Activated T-cell treated with anti-CD3 and anti-CD28 coated beads, Interleukin-2, amount 50 U/mL, for 4 hours (primary cell): ENCODE measurements around the gene GTF3C5. TPM values are rescaled to one million over a fixed set of nuclear protein-coding genes. Genes with fewer than 3 reads are reported as not detected.
"Not testable (repeated sequence)": the region's sequence is repeated elsewhere in the genome, so short reads cannot be mapped to it uniquely, and the experiment has no call there.

Source experiments
- ATAC-seq, 2 donors: fragments of 200-7000 bp; cut with Tn5 transposase; one replicate each; pipeline ENCODE4 v1.10.0; 2021
- DNase-seq: peaks from one replicate; pipeline ENCODE4 v3.0.0-alpha.2; 2020
- H3K27me3 Mint-ChIP-seq: one replicate; pipeline ENCODE4 v1.8.0; 2021; ENCODE audit warnings: low read depth, mixed read lengths
- H3K36me3 Mint-ChIP-seq: one replicate; pipeline ENCODE4 v1.8.0; 2022; ENCODE audit warnings: mixed read lengths; ENCODE audit not compliant: insufficient read depth
- H3K4me1 Mint-ChIP-seq: one replicate; pipeline ENCODE4 v1.8.0; 2021; ENCODE audit warnings: low read depth, mixed read lengths
- H3K4me3 Mint-ChIP-seq: one replicate; pipeline ENCODE4 v1.8.0; 2021; ENCODE audit warnings: mild to moderate bottlenecking, moderate library complexity, mixed read lengths
- H3K9me3 Mint-ChIP-seq: one replicate; pipeline ENCODE4 v1.8.0; 2021; ENCODE audit warnings: mixed read lengths
- total RNA-seq, 3 donors: library from RNA; stranded (reverse); gene quantifications; one replicate each; pipeline ENCODE4 v1.2.1, GENCODE V29; 2021

The GTF3C5 gene
- total RNA-seq, 3 donors from 2014 or later = 80.4 to 86.8 (median 83.6) TPM

GRCh38 chr9:132990781-132991180 is 40.0 kb upstream of the GTF3C5 start:
- no peaks in the 10 kb centered on the region for H3K9me3 Mint-ChIP-seq
- peaks cover 34% of the 10 kb centered on the region for H3K27me3 Mint-ChIP-seq
- no peak overlapping the region for H3K4me3 Mint-ChIP-seq
- peaks cover 2% of the 10 kb centered on the region for H3K4me1 Mint-ChIP-seq
- no peak for DNase-seq
- no peaks in the 10 kb centered on the region for H3K36me3 Mint-ChIP-seq
- no peak for ATAC-seq

- no peaks in the 10 kb centered on the region for H3K9me3 Mint-ChIP-seq
- H3K36me3 Mint-ChIP-seq = no peaks in the 10 kb centered on the region
- no peak for ATAC-seq
- peaks cover 32% of the 10 kb centered on the region for H3K27me3 Mint-ChIP-seq
- DNase-seq = no peak
- peaks cover 2% of the 10 kb centered on the region for H3K4me1 Mint-ChIP-seq
- no peak overlapping the region for H3K4me3 Mint-ChIP-seq
Observed at GRCh38 chr9:132991351-132992300, 39.2 kb upstream of the GTF3C5 start.

DNA sequence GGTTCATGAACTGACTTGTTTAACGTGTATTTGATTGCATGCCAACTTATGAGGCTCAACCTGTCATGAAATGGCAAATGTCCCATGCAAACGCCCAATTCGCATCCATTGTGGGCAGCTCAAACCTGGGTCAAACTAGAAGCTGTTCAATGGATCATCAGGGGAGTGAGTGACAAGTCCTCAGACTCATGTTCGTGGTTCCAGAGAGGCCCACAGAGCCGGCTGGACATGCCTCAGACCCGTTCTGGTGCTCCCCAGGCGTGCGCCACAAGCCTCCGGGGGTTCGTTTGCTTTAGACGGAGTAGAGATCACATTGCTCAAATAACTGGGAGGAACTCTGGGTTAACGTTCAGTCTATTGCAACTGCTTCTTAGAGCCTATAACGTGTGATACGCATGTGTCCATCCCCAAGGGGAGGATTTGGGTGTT is 37.3 kb upstream of the GTF3C5 start:
- DNase-seq = no peak
- no peak overlapping the region for H3K4me3 Mint-ChIP-seq
- H3K9me3 Mint-ChIP-seq = no peaks in the 10 kb centered on the region
- no peak for ATAC-seq
- no peaks in the 10 kb centered on the region for H3K36me3 Mint-ChIP-seq
- H3K4me1 Mint-ChIP-seq = peaks cover 2% of the 10 kb centered on the region
- peaks cover 26% of the 10 kb centered on the region for H3K27me3 Mint-ChIP-seq

- H3K27me3 Mint-ChIP-seq = peaks cover 31% of the 10 kb centered on the region
- DNase-seq (no peak), ATAC-seq (no peak)
- no peak overlapping the region for H3K4me3 Mint-ChIP-seq
- peaks cover 2% of the 10 kb centered on the region for H3K4me1 Mint-ChIP-seq
- no peaks in the 10 kb centered on the region for H3K9me3 Mint-ChIP-seq
- no peaks in the 10 kb centered on the region for H3K36me3 Mint-ChIP-seq
Observed at GRCh38 chr9:132994410-132995120, 36.2 kb upstream of the GTF3C5 start.

DNA sequence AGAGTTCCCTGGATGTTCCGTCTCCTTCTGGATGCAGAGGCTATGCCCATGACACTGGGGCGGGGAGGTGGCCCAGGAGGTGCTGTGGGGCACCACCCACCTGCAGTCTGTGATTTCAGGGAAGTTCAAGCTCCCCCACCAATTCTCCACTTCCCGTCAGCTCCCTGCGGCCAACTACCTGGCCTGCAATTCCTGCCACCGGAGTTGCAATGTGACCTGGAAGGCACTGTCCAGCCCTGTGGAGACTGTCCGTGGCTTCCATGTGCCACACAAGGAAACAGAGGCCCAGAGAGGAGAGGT is 35.7 kb upstream of the GTF3C5 start:
- Mint-ChIP-seq H3K4me3 (no peak overlapping the region), H3K36me3 (no peaks in the 10 kb centered on the region), H3K27me3 (peaks cover 34% of the 10 kb centered on the region), H3K4me1 (peaks cover 2% of the 10 kb centered on the region), H3K9me3 (no peaks in the 10 kb centered on the region)
- no peak for ATAC-seq
- DNase-seq = no peak

- H3K36me3 Mint-ChIP-seq = no peaks in the 10 kb centered on the region
Observed at GRCh38 chr9:132995879-132996278, 34.9 kb upstream of the GTF3C5 start.

GRCh38 chr9:132996526-132996925 is 34.3 kb upstream of the GTF3C5 start:
- H3K27me3 Mint-ChIP-seq = peaks cover 39% of the 10 kb centered on the region
- no peak for ATAC-seq
- no peak for DNase-seq
- H3K4me1 Mint-ChIP-seq = peaks cover 2% of the 10 kb centered on the region
- no peaks in the 10 kb centered on the region for H3K9me3 Mint-ChIP-seq
- no peaks in the 10 kb centered on the region for H3K36me3 Mint-ChIP-seq
- no peak overlapping the region for H3K4me3 Mint-ChIP-seq

More at GRCh38 chr9:132995879-132996278, 34.9 kb upstream of the GTF3C5 start:
- peaks cover 38% of the 10 kb centered on the region for H3K27me3 Mint-ChIP-seq
- DNase-seq (no peak), ATAC-seq (no peak)
- no peaks in the 10 kb centered on the region for H3K9me3 Mint-ChIP-seq
- peaks cover 2% of the 10 kb centered on the region for H3K4me1 Mint-ChIP-seq
- no peak overlapping the region for H3K4me3 Mint-ChIP-seq

- peaks cover 2% of the 10 kb centered on the region for H3K4me1 Mint-ChIP-seq
- H3K9me3 Mint-ChIP-seq = no peaks in the 10 kb centered on the region
- ATAC-seq (no peak), DNase-seq (no peak)
- peaks cover 38% of the 10 kb centered on the region for H3K27me3 Mint-ChIP-seq
- no peak overlapping the region for H3K4me3 Mint-ChIP-seq
- no peaks in the 10 kb centered on the region for H3K36me3 Mint-ChIP-seq
Observed at GRCh38 chr9:132997591-132997990, 33.2 kb upstream of the GTF3C5 start.

DNA sequence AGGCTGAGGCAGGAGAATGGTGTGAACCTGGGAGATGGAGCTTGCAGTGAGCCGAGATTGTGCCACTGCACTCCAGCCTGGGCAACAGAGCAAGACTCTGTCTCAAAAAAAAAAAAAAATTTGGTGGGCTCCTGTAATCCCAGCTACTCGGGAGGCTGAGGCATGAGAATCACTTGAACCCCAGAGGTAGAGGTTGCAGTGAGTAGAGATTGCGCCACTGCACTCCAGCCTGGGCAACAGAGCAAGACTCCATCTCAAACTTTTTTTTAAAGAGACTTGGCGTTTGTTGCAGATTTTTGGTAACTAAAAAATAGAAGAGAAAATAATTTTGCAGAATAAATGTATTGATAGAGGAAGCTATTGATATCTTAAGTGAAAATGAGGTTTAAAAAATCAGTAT is 32.6 kb upstream of the GTF3C5 start:
- peaks cover 42% of the 10 kb centered on the region for H3K27me3 Mint-ChIP-seq
- not testable (repeated sequence) for DNase-seq, H3K9me3 Mint-ChIP-seq, H3K36me3 Mint-ChIP-seq, H3K4me1 Mint-ChIP-seq, H3K4me3 Mint-ChIP-seq, ATAC-seq

DNA sequence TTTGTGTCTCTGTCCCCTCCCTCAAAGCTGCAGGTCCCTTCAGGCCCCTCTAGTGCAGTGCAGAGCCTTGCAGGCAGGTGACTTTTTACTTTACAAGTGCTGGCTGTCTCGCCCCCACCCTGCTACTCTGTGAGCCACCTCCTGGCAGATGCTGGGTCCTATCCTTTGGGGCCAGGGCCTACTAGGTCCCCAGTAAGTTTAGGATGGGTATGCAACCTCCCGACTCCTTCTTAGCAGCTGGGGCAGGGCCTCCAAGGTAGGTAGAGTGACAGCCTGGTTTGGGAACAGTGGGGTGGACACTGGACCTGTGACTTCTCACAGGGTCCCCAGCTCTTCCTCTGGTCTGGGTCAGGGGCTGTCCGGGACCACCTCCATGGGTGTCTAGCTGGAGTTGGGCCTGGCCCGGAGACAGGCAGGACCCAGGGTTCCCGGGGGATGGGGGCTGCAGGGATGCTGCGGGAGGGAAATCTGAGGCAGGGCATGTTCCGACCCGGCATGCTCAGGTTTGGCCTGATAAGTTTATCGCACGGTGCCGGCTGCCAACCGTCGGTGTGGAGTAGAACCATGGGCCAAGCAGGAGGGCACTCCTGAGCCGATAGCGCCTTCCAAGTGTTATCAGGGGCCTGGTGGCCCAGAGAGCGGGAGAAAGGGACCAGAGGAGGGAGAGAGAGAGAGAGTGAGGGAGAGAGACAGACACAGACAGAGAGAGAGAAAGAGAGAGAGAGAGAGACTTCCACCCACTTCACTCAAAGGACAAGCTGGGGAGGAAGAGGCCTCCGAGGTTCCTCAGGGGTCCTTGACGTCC is 31.8 kb upstream of the GTF3C5 start:
- Mint-ChIP-seq H3K36me3 (no peaks in the 10 kb centered on the region), H3K9me3 (no peaks in the 10 kb centered on the region), H3K27me3 (peaks cover 48% of the 10 kb centered on the region), H3K4me3 (no peak overlapping the region), H3K4me1 (peaks cover 2% of the 10 kb centered on the region)
- ATAC-seq (no peak), DNase-seq (no peak)

DNA sequence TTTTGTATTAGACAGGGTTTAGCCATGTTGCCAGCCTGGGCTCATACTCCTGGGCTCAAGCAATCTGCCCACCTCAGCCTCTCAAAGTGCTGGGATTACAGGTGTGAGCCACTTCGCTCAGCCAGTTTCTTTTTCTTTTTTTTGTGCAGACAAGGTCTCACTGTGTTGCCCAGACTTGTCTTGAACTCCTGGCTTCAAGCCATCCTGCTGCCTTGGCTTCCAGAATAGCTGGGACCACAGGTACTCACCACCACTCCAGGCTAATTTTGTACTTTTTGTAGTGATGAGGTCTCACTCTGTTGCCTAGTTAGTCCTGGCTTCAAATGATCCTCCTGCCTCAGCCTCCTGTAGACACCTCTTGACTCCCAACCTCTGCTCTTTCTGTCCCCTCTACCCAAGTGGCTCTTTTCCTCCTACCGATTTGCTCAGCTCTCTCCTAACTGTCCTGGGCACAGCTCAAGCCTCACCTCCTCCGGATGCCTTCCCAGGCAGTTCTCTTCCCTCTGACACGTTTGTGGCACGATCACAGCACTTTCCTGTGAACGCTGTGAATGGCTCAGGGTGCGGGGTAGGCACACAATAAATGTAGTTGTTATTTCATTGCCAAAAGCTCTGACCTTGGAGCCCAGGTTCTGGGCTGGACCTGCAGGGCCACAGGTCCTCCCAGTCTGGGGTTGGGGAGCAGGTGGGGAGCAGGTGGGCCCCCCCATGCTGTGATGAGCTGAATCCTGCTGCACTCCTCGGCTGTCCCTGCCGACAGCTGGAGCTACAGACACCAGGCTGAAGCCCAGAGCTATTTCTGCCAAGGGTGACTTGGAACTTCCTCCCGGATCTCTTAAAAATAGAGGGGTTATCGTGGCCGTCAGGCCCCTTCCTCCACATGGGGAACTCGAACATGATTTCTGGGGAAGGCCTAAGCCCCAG is 28.4 kb upstream of the GTF3C5 start:
- DNase-seq (no peak), ATAC-seq (no peak)
- Mint-ChIP-seq H3K4me3 (no peak overlapping the region), H3K4me1 (no peaks in the 10 kb centered on the region), H3K27me3 (peaks cover 56% of the 10 kb centered on the region), H3K9me3 (no peaks in the 10 kb centered on the region), H3K36me3 (no peaks in the 10 kb centered on the region)

- H3K9me3 Mint-ChIP-seq = no peaks in the 10 kb centered on the region
- DNase-seq (no peak), ATAC-seq (no peak)
- no peaks in the 10 kb centered on the region for H3K4me1 Mint-ChIP-seq
- H3K36me3 Mint-ChIP-seq = no peaks in the 10 kb centered on the region
- no peak overlapping the region for H3K4me3 Mint-ChIP-seq
- peaks cover 56% of the 10 kb centered on the region for H3K27me3 Mint-ChIP-seq
Observed at GRCh38 chr9:133003071-133003461, 27.7 kb upstream of the GTF3C5 start.

- DNase-seq (no peak), ATAC-seq (no peak)
- Mint-ChIP-seq H3K4me3 (no peak overlapping the region), H3K36me3 (no peaks in the 10 kb centered on the region), H3K4me1 (no peaks in the 10 kb centered on the region), H3K27me3 (peaks cover 62% of the 10 kb centered on the region), H3K9me3 (no peaks in the 10 kb centered on the region)
Observed at GRCh38 chr9:133003671-133004090, 27.1 kb upstream of the GTF3C5 start.
